ENCODE measurements around the gene TMC3. TPM values are rescaled to one million over a fixed set of nuclear protein-coding genes. Genes with fewer than 3 reads are reported as not detected.
"Not testable (repeated sequence)": the region's sequence is repeated elsewhere in the genome, so short reads cannot be mapped to it uniquely, and the experiment has no call there.

The TMC3 gene
- total RNA-seq, 2 experiments from 2014 or later = not detected

DNA sequence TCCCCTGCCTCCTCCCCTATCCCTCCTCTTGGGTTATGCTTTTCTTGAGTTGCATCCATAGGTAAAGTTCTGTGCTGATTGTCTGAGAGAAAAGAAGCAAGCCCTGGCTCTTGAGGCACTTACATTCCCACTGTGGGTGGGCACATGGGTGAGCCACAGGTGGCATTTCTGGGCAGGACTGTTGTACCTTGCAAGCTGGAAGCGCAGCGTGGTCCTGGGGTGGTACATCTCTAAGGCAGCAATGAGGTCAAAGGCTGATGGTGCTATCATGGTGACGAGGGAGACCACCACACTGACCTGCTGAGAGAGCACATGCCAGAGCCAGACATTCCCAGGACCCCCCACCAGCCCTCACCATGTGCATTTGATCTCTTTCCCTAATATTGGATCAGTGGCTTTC, 24.7 kb downstream of the TMC3 start:
- H4K20me1 ChIP-seq (ENCODE audit: insufficient read depth, low read length) = no peaks in the 10 kb centered on the region
- BruUV-seq (replicated peaks) = no TSS peak
- no peak overlapping the region for H3K27ac ChIP-seq (ENCODE audit: low read depth, low read length, poor library complexity, severe bottlenecking)
- no peaks in the 10 kb centered on the region for H3K4me1 ChIP-seq (ENCODE audit: insufficient read depth, low read length, poor library complexity, severe bottlenecking)
- H3K9me2 ChIP-seq (ENCODE audit: insufficient read depth, low read length) = no peaks in the 10 kb centered on the region
- H3K79me2 ChIP-seq (ENCODE audit: insufficient read depth, low read depth, low read length) = no peaks in the 10 kb centered on the region
- H2AFZ ChIP-seq (ENCODE audit: low read length) = no peak overlapping the region
- H3K4me2 ChIP-seq (ENCODE audit: low read length) = no peak overlapping the region
- ChIA-PET POLR2A (no interaction called here), CTCF (ENCODE audit: unreplicated experiment) (no interaction called here)
- no peaks in the 10 kb centered on the region for H3K36me3 ChIP-seq (ENCODE audit: insufficient read depth, low read length)
- no peak for DNase-seq (ENCODE audit: low spot score)
- TF ChIP-seq, protein P1, sequence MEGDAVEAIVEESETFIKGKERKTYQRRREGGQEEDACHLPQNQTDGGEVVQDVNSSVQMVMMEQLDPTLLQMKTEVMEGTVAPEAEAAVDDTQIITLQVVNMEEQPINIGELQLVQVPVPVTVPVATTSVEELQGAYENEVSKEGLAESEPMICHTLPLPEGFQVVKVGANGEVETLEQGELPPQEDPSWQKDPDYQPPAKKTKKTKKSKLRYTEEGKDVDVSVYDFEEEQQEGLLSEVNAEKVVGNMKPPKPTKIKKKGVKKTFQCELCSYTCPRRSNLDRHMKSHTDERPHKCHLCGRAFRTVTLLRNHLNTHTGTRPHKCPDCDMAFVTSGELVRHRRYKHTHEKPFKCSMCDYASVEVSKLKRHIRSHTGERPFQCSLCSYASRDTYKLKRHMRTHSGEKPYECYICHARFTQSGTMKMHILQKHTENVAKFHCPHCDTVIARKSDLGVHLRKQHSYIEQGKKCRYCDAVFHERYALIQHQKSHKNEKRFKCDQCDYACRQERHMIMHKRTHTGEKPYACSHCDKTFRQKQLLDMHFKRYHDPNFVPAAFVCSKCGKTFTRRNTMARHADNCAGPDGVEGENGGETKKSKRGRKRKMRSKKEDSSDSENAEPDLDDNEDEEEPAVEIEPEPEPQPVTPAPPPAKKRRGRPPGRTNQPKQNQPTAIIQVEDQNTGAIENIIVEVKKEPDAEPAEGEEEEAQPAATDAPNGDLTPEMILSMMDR (conservative IDR thresholded peaks at IDR 0.05; ENCODE audit: low read length) = no peak
- no peak for TF ChIP-seq EZH2phosphoT487 (IDR thresholded peaks at IDR 0.05; ENCODE audit: borderline replicate concordance, low read depth, low read length)
- H3K4me3 ChIP-seq (ENCODE audit: low read depth, low read length, poor library complexity, severe bottlenecking) = no peak overlapping the region
- no peaks in the 10 kb centered on the region for H3K9me3 ChIP-seq (ENCODE audit: low read length)
- intact Hi-C loops (cut with micrococcal nuclease; ENCODE audit: unreplicated experiment) = no loop called here

DNA sequence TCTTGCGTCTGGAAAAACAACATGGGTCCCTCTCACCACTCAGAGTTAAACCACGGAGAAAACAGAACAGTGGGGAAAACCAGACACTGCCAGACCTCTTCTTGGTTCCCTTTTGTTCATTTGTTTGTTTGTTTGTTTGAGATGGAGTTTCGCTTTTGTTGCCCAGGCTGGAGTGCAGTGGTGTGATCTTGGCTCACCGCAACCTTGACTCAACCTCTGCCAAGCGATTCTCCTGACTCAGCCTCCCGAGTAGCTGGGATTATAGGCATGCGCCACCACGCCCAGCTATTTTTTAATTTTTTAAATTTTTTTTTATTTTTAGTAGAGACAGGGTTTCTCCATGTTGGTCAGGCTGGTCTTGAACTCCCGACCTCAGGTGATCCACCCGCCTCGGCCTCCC, 25.3 kb downstream of the TMC3 start:
- CTCF ChIA-PET (ENCODE audit: unreplicated experiment); H4K20me1 ChIP-seq (ENCODE audit: insufficient read depth, low read length); H3K27ac ChIP-seq (ENCODE audit: low read depth, low read length, poor library complexity, severe bottlenecking); H3K9me2 ChIP-seq (ENCODE audit: insufficient read depth, low read length); H3K36me3 ChIP-seq (ENCODE audit: insufficient read depth, low read length); BruUV-seq (replicated peaks); H3K9me3 ChIP-seq (ENCODE audit: low read length); H3K4me1 ChIP-seq (ENCODE audit: insufficient read depth, low read length, poor library complexity, severe bottlenecking); H2AFZ ChIP-seq (ENCODE audit: low read length); H3K79me2 ChIP-seq (ENCODE audit: insufficient read depth, low read depth, low read length); intact Hi-C loops (cut with micrococcal nuclease; ENCODE audit: unreplicated experiment); DNase-seq (ENCODE audit: low spot score); H3K4me3 ChIP-seq (ENCODE audit: low read depth, low read length, poor library complexity, severe bottlenecking); H3K4me2 ChIP-seq (ENCODE audit: low read length): not testable (repeated sequence)
- POLR2A ChIA-PET = interaction anchor here (0.6 kb wide), 1 partner anchor 119 kb away, joined by 6 read pairs; no protein-coding TSS in a partner anchor

DNA sequence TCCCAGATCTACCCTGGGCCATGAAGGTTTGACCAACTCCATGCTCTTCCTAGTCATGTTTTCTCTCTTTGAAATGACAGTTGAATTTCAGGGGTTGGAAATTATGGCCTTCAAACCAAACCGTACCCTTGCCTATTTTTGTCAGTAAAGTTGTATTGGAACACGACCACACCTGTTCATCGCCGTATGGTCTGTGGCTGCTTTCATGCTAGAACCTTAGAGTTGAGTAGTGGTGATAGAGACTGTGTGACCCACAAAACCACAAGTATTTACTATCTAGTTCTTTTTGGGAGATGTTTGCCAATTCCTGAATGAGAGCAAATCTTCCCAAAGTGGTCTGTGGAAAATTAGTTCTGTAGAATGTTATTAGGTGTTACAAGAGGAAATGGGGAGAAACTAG, 26.1 kb downstream of the TMC3 start:
- Histone ChIP-seq H4K20me1 (ENCODE audit: insufficient read depth, low read length) (no peaks in the 10 kb centered on the region), H3K27ac (ENCODE audit: low read depth, low read length, poor library complexity, severe bottlenecking) (no peak overlapping the region), H3K9me2 (ENCODE audit: insufficient read depth, low read length) (no peaks in the 10 kb centered on the region), H3K9me3 (ENCODE audit: low read length) (no peaks in the 10 kb centered on the region), H3K4me1 (ENCODE audit: insufficient read depth, low read length, poor library complexity, severe bottlenecking) (no peaks in the 10 kb centered on the region), H3K79me2 (ENCODE audit: insufficient read depth, low read depth, low read length) (no peaks in the 10 kb centered on the region), H3K4me2 (ENCODE audit: low read length) (no peak overlapping the region), H2AFZ (ENCODE audit: low read length) (no peak overlapping the region), H3K36me3 (ENCODE audit: insufficient read depth, low read length) (no peaks in the 10 kb centered on the region), H3K4me3 (ENCODE audit: low read depth, low read length, poor library complexity, severe bottlenecking) (no peak overlapping the region)
- ChIA-PET POLR2A (interaction anchor here (0.6 kb wide), 1 partner anchor 56 kb away, joined by 3 read pairs; no protein-coding TSS in a partner anchor), CTCF (ENCODE audit: unreplicated experiment) (no interaction called here)
- DNase-seq (ENCODE audit: low spot score) = no peak
- BruUV-seq (replicated peaks) = no TSS peak
- intact Hi-C loops (cut with micrococcal nuclease; ENCODE audit: unreplicated experiment) = no loop called here
- TF ChIP-seq EZH2phosphoT487 (IDR thresholded peaks at IDR 0.05; ENCODE audit: borderline replicate concordance, low read depth, low read length) = no peak
- TF ChIP-seq, protein P1 (conservative IDR thresholded peaks at IDR 0.05; ENCODE audit: low read length) = no peak
